GM12875 (cell line): ENCODE results near the gene INS.

Experiments used
- H3K4me3 ChIP-seq: one replicate; pipeline ENCODE4 v1.5.1; 2011; ENCODE audit warnings: low read depth, low read length, control low read depth
- CTCF ChIP-seq: IDR thresholded peaks from 2 replicates; pipeline ENCODE4 v1.5.1; 2011; ENCODE audit warnings: low read depth, mild to moderate bottlenecking, control low read depth, inconsistent platforms, low read length, moderate library complexity, borderline replicate concordance; ENCODE audit not compliant: insufficient read depth

The INS gene

DNA sequence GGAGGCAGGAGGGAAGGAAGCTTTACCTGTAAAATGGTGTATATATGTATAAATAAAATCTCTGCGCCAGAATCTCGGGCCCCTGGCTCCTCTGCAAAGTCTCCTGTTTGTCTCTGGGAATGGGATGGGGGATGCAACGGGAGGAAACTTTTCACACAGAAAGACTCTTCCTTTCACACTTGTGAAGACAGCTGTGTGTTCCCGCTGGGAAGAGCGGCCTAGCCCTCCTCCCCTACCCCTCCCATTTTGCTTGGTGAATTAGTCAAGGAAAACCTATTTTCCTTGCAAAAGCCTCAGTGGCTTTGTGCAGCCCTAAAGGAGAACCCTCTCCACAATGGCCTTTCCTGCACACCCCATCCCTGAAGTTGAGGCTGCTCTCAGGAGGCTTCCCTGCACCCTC, 12.4 kb downstream of the INS start:
- TF ChIP-seq CTCF = no peak
- no peak overlapping the region for H3K4me3 ChIP-seq

DNA sequence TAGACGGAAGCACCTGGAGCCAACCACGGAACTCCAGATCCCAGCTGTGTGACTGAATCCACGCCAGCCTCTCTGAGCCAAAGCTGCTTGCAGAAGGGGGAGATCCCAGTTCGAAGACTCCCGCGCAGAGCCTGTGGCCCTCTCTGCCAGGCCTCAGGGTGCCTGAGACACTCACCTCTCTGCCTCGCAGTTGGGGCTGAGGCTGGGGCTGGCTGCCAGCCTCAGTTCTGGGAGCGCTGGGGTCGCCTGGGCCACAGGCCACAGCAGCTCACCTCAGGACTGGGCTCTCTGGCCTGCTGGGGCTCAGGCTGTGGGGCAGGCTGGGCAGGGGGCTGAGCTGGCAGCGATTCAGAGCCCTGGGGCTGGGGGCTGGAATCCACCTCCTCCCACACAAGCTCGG, 13.6 kb downstream of the INS start:
- TF ChIP-seq CTCF = no peak
- no peak overlapping the region for H3K4me3 ChIP-seq

GRCh38 chr11:2146051-2146450, 15.0 kb downstream of the INS start:
- H3K4me3 ChIP-seq = no peak overlapping the region

GRCh38 chr11:2144544-2145248, 16.3 kb downstream of the INS start:
- no peak overlapping the region for H3K4me3 ChIP-seq
- no peak for TF ChIP-seq CTCF

More at GRCh38 chr11:2146051-2146450, 15.0 kb downstream of the INS start:
- no peak for TF ChIP-seq CTCF

DNA sequence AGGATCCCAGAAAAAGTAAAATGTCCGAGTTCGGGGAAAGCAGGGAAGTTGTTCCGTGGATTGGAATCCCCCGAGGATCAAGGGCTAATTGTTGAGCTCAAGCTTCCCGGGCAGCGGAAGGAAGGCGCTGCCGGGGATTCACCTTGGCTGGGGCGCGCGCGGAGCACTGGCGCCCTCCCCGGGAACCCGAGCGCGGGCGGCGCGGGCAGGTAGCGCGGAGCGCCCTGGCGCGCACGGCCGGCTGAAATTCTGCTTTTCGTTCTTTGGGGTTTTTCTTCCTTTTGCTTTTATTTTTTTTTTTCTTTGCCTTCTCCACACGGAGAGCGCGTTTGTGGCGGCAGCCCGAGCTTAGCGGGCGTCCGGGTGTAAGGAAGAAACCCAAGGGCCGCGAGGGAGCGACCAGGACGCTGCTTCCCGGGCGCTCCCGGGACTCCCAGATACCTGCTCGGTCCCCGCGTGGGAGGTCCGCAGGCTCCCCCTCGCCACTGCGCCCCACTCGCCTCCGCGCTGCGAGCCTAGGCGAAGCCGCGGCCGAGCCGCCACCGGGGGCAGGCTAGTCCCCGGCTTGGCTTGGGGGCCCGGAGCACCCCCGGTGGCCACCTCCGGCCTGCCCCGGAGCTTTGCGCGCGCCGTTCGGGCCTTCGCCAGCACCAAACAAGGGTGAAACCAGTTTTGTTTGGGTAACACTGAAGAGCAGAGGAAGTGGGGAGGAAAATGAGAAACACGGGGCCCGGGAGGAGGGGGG, 17.0 kb downstream of the INS start:
- TF ChIP-seq CTCF = no peak
- H3K4me3 ChIP-seq = no peak overlapping the region

- no peak for TF ChIP-seq CTCF
Measured at GRCh38 chr11:2143477-2143798, 17.6 kb downstream of the INS start.

DNA sequence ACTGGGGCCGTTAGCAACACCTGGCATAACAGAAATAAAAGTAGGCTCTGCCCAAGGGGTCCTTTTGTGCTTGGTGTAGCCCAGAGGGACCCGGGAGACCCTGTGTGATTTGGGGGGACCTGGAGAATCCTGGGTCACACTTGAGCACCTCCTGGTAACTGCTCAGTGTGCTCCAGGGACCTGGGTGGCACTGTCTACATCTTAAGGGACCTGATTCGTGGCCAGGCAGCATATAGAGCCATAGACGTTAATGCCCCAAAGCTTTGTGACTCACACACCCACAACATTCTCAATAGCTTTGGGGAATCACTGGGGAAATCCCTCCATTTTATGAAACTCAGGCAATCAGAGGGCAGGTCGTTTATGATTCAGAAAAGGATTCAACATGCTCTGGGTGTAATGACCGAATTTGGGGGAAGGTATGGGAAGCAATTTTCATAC, 18.2 kb downstream of the INS start:
- no peak for TF ChIP-seq CTCF
- no peak overlapping the region for H3K4me3 ChIP-seq

More at GRCh38 chr11:2143477-2143798, 17.6 kb downstream of the INS start:
- no peak overlapping the region for H3K4me3 ChIP-seq
